GM23338 (cell line): Measurements from ENCODE around the gene SEMA3C. TPM values are rescaled to one million over a fixed set of nuclear protein-coding genes. Genes with fewer than 3 reads are reported as not detected.

ENCODE experiments used
- ATAC-seq: fragments of 200-7000 bp; cut with Tn5 transposase; 3 replicates; pipeline ENCODE4 v1.9.1; 2020
- DNase-seq: peaks from one replicate; pipeline ENCODE4 v3.0.0-alpha.2; 2015; ENCODE audit warnings: low spot score
- H2AFZ ChIP-seq: fragments of 200-600 bp; sonication (generic); 2 replicates; pipeline ENCODE4 v1.8.0; 2016; ENCODE audit warnings: antibody characterized with exemption, mild to moderate bottlenecking, moderate library complexity
- H3F3A ChIP-seq: fragments of 200-600 bp; sonication (generic); replicated peaks from 2 replicates; pipeline ENCODE4 v1.8.0; 2017; ENCODE audit warnings: antibody characterized with exemption, mixed run types, low read depth
- H3K27ac ChIP-seq: fragments of 200-600 bp; sonication (generic); 2 replicates; pipeline ENCODE4 v1.6.1; 2016; ENCODE audit warnings: low read depth
- H3K27me3 ChIP-seq: fragments of 200-600 bp; sonication (generic); 2 replicates; pipeline ENCODE4 v1.8.0; 2016; ENCODE audit warnings: mild to moderate bottlenecking, mixed run types, moderate library complexity; ENCODE audit not compliant: insufficient read depth
- H3K36me3 ChIP-seq: fragments of 200-600 bp; sonication (generic); 2 replicates; pipeline ENCODE4 v1.8.0; 2016; ENCODE audit warnings: mild to moderate bottlenecking; ENCODE audit not compliant: insufficient read depth
- H3K4me1 ChIP-seq: fragments of 200-600 bp; sonication (generic); 2 replicates; pipeline ENCODE4 v1.8.0; 2016; ENCODE audit warnings: mild to moderate bottlenecking, moderate library complexity; ENCODE audit not compliant: insufficient read depth
- H3K4me2 ChIP-seq: fragments of 200-600 bp; sonication (generic); 2 replicates; pipeline ENCODE4 v1.7.1; 2017; ENCODE audit warnings: mixed run types
- H3K4me3 ChIP-seq: fragments of 200-600 bp; sonication (generic); 2 replicates; pipeline ENCODE4 v1.6.1; 2016; ENCODE audit warnings: mixed run types
- H3K79me2 ChIP-seq: fragments of 200-600 bp; sonication (generic); replicated peaks from 2 replicates; pipeline ENCODE4 v1.8.0; 2017; ENCODE audit warnings: mild to moderate bottlenecking; ENCODE audit not compliant: insufficient read depth
- H3K9me2 ChIP-seq: fragments of 200-600 bp; sonication (generic); 2 replicates; pipeline ENCODE4 v1.8.0; 2017; ENCODE audit not compliant: insufficient read depth
- H4K20me1 ChIP-seq: fragments of 200-600 bp; sonication (generic); replicated peaks from 2 replicates; pipeline ENCODE4 v1.8.0; 2017; ENCODE audit warnings: mild to moderate bottlenecking; ENCODE audit not compliant: insufficient read depth
- H3K27ac Mint-ChIP-seq: 2 replicates; pipeline ENCODE4 v1.8.0; 2020; ENCODE audit warnings: inconsistent platforms, mild to moderate bottlenecking, moderate library complexity, mixed read lengths
- H3K27me3 Mint-ChIP-seq: 3 replicates; pipeline ENCODE4 v1.8.0; 2022; ENCODE audit warnings: low read depth, mild to moderate bottlenecking, moderate library complexity, mixed read lengths, inconsistent platforms; ENCODE audit not compliant: insufficient read depth, poor library complexity
- H3K36me3 Mint-ChIP-seq: 3 replicates; pipeline ENCODE4 v1.8.0; 2021; ENCODE audit warnings: low read depth, mild to moderate bottlenecking, inconsistent platforms, moderate library complexity, mixed read lengths
- H3K4me1 Mint-ChIP-seq: 3 replicates; pipeline ENCODE4 v1.8.0; 2020; ENCODE audit warnings: mild to moderate bottlenecking, inconsistent platforms, mixed read lengths
- H3K4me3 Mint-ChIP-seq: 3 replicates; pipeline ENCODE4 v1.8.0; 2021; ENCODE audit warnings: moderate library complexity, mild to moderate bottlenecking, inconsistent platforms, mixed read lengths
- H3K9me3 Mint-ChIP-seq: 3 replicates; pipeline ENCODE4 v1.8.0; 2020; ENCODE audit warnings: moderate library complexity, mild to moderate bottlenecking, inconsistent platforms, mixed read lengths
- ETS1 ChIP-seq: IDR thresholded peaks from 2 replicates; pipeline ENCODE4 v1.6.1; 2016; ENCODE audit warnings: antibody characterized with exemption
- EZH2 ChIP-seq: fragments of 200-600 bp; sonication (generic); IDR thresholded peaks from one replicate; pipeline ENCODE4 v1.8.0; 2017; ENCODE audit warnings: antibody characterized with exemption, mild to moderate bottlenecking, low read depth; ENCODE audit not compliant: unreplicated experiment
- EZH2phosphoT487 ChIP-seq: fragments of 200-600 bp; sonication (generic); IDR thresholded peaks from one replicate; pipeline ENCODE4 v1.8.1; 2018; ENCODE audit warnings: antibody characterized with exemption; ENCODE audit not compliant: unreplicated experiment
- POLR2AphosphoS5 ChIP-seq: IDR thresholded peaks from 2 replicates; pipeline ENCODE4 v1.6.1; 2016; ENCODE audit warnings: antibody characterized with exemption, low read depth
- REST ChIP-seq: IDR thresholded peaks from one replicate; pipeline ENCODE4 v1.6.1; 2018; ENCODE audit warnings: antibody characterized with exemption; ENCODE audit not compliant: unreplicated experiment
- ZNF114 ChIP-seq: fragments of 250-450 bp; sonication (Bioruptor Pico); IDR thresholded peaks from 2 replicates; pipeline ENCODE4 v1.5.0; 2020; ENCODE audit warnings: mild to moderate bottlenecking, moderate library complexity
- ZNF331 ChIP-seq: fragments of 250-450 bp; sonication (Bioruptor Pico); IDR thresholded peaks from 2 replicates; pipeline ENCODE4 v1.5.0; 2020; ENCODE audit warnings: low read depth, mild to moderate bottlenecking, moderate library complexity
- ZNF462 ChIP-seq: fragments of 250-450 bp; sonication (Bioruptor Pico); IDR thresholded peaks from 2 replicates; pipeline ENCODE4 v1.5.0; 2020; ENCODE audit warnings: mild to moderate bottlenecking, moderate library complexity
- polyA plus RNA-seq: library from polyadenylated mRNA; unstranded; fragments of >200 nt; fragmentation: Nextera tagmentation; extraction: Ambion mirVana; gene quantifications from 2 replicates; pipeline ENCODE4 v1.2.1, GENCODE V29; 2016
- total RNA-seq: library from RNA; depleted of rRNA; stranded (reverse); fragments of >200 nt; shearing (Covaris generic); gene quantifications from 2 replicates; pipeline ENCODE4 v1.2.3, GENCODE V29; 2014

The SEMA3C gene
- total and polyA plus RNA-seq, 2 experiments from 2014 or later = 1.0 to 3.5 TPM

GRCh38 chr7:80910228-80910627 lies 8.6 kb downstream of the SEMA3C start (continued):
- TF ChIP-seq ZNF462 (no peak), REST (no peak), POLR2AphosphoS5 (no peak), EZH2 (no peak)

- no peaks in the 10 kb centered on the region for H3K36me3 Mint-ChIP-seq
- no peaks in the 10 kb centered on the region for H3K27me3 Mint-ChIP-seq
- Histone ChIP-seq H3K79me2 (no peaks in the 10 kb centered on the region), H4K20me1 (no peaks in the 10 kb centered on the region), H3K4me1 (peaks cover 5% of the 10 kb centered on the region; the same call in 1 of the 2 replicates), H2AFZ (no peak overlapping the region), H3K4me3 (no peak overlapping the region), H3K27me3 (no peaks in the 10 kb centered on the region), H3K36me3 (no peaks in the 10 kb centered on the region), H3K27ac (no peak overlapping the region), H3F3A (no peaks in the 10 kb centered on the region), H3K4me2 (no peak overlapping the region), H3K9me2 (no peaks in the 10 kb centered on the region)
- ATAC-seq = no peak
- H3K9me3 Mint-ChIP-seq = no peaks in the 10 kb centered on the region
- H3K27ac Mint-ChIP-seq = no peak overlapping the region
- DNase-seq = no peak
- H3K4me3 Mint-ChIP-seq = no peak overlapping the region
- H3K4me1 Mint-ChIP-seq = peaks cover 10% of the 10 kb centered on the region; the same call in 2 of the 3 replicates
- TF ChIP-seq EZH2phosphoT487 (no peak), ETS1 (no peak), ZNF114 (CRISPR knock-in tag) (no peak), ZNF331 (CRISPR knock-in tag) (no peak)
These were observed 10.5 kb downstream of the SEMA3C start for GRCh38 chr7:80908360-80908797.
